ENCODE measurements around the gene IDI1. TPM values are rescaled to one million over a fixed set of nuclear protein-coding genes. Genes with fewer than 3 reads are reported as not detected.

Gene IDI1
- polyA plus RNA-seq, 4 donors: 37.8 to 79.5 (median 58.1) TPM

DNA sequence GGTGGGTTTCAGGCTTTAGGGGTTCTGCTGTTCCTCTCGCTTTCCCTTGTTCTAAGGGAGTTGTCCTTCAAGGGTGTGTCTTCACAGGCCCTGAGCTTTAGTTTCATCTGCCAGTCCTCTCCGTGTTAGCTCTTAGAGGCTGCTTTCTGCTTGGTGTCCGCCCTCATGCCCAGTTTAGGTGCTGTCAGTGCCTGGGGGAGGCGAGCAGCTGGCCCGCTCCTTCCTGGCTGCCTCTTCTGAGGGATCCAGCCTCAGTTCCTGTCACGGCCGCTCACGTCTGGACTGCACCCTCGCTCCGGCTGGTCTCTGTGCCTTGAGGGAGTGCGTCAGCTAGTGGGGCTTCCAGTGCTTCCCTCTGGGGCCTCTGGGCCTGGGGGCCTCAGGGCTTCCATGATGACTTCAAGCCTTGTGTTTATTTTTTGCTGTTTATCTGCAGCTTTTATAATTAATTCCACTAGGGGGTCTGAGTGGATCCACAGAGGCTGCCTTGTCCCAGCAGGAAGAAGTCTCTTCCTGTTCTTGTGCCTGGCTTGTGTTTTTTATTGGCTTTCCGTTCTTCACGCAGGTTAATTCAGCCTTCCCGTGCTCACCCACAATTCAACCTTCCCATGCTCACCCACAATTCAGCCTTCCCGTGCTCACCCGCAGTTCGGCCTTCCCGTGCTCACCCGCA lies 40.2 kb upstream of the IDI1 start:
- Histone ChIP-seq H3K4me3 (ENCODE audit: low read depth in 1 of 3, low read length in 3 of 3) (no peak overlapping the region), H3K4me1 (ENCODE audit: control insufficient read depth in 3 of 3, insufficient read depth in 2 of 3, low read depth in 1 of 3, low read length in 2 of 3) (no peaks in the 10 kb centered on the region), H3K27ac (ENCODE audit: low read depth in 1 of 3, low read length in 2 of 3) (no peak overlapping the region), H3K36me3 (ENCODE audit: control insufficient read depth in 3 of 3, insufficient read depth in 2 of 3, low read depth in 1 of 3, low read length in 3 of 3) (peaks cover 22 to 70% (median 25%) of the 10 kb centered on the region in 3 donors), H3K27me3 (ENCODE audit: control insufficient read depth in 3 of 3, insufficient read depth in 3 of 3, low read length in 3 of 3) (no peaks in the 10 kb centered on the region), H3K9me3 (ENCODE audit: control insufficient read depth in 2 of 2, insufficient read depth in 1 of 2, low read depth in 1 of 2, low read length in 1 of 2) (no peaks in the 10 kb centered on the region)
- DNase-seq (no peak), FAIRE-seq (no peak)
- WGBS, 3 donors: 86 to 92% (median 90%) methylated on average over 19 of the region's 19 CpGs

DNA sequence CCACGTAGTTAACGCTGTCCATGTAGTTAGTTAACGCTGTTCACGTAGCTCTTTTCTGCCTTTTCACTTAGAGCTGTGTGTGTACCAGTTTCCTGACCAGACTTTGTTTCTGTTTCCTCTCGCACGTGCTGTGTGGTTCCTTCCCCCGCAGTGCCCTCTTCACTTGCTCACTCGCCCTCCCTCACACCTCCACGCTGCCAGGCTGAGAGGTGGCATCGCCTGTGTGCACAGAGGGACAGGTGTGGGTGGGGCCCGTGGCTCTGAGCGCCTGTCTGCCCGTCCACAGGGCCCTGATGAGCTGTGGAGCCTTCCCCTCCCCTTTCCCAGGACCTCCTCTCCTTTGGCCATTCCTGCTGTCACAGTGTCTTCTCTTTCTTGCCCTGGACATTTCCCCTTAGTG lies 37.9 kb upstream of the IDI1 start:
- WGBS, 3 donors: 83 to 88% (median 84%) methylated on average over 13 of the region's 13 CpGs
- FAIRE-seq (no peak), DNase-seq (no peak)
- H3K27ac ChIP-seq (ENCODE audit: low read depth in 1 of 3, low read length in 2 of 3): no peak overlapping the region
- no peaks in the 10 kb centered on the region for H3K9me3 ChIP-seq (ENCODE audit: control insufficient read depth in 2 of 2, insufficient read depth in 1 of 2, low read depth in 1 of 2, low read length in 1 of 2)
- H3K4me1 ChIP-seq (ENCODE audit: control insufficient read depth in 3 of 3, insufficient read depth in 2 of 3, low read depth in 1 of 3, low read length in 2 of 3): no peaks in the 10 kb centered on the region
- peaks cover 20 to 69% (median 33%) of the 10 kb centered on the region in 3 donors for H3K36me3 ChIP-seq (ENCODE audit: control insufficient read depth in 3 of 3, insufficient read depth in 2 of 3, low read depth in 1 of 3, low read length in 3 of 3)
- no peaks in the 10 kb centered on the region for H3K27me3 ChIP-seq (ENCODE audit: control insufficient read depth in 3 of 3, insufficient read depth in 3 of 3, low read length in 3 of 3)
- H3K4me3 ChIP-seq (ENCODE audit: low read depth in 1 of 3, low read length in 3 of 3): no peak overlapping the region

DNA sequence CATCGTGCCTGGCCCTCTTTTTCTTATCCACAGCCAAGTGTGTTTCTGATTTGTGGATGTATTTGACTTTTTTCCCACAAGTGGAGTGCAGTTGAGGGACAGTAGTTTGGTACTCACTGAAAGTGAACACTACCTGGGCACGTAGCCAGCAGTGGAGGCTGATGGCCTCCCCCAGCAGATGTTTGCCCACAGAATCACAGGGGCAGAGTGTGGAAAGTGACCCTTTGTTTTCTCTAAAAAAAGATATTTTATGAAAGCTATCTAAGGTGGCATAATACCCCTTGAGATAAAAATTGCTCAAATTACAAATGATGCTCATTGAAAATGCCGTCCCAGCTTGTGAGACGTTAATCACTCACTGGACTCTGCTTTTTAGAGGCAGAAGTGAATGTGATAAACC lies 36.3 kb upstream of the IDI1 start:
- WGBS, 3 donors: 82 to 96% (median 93%) methylated on average over 4 of the region's 4 CpGs

DNA sequence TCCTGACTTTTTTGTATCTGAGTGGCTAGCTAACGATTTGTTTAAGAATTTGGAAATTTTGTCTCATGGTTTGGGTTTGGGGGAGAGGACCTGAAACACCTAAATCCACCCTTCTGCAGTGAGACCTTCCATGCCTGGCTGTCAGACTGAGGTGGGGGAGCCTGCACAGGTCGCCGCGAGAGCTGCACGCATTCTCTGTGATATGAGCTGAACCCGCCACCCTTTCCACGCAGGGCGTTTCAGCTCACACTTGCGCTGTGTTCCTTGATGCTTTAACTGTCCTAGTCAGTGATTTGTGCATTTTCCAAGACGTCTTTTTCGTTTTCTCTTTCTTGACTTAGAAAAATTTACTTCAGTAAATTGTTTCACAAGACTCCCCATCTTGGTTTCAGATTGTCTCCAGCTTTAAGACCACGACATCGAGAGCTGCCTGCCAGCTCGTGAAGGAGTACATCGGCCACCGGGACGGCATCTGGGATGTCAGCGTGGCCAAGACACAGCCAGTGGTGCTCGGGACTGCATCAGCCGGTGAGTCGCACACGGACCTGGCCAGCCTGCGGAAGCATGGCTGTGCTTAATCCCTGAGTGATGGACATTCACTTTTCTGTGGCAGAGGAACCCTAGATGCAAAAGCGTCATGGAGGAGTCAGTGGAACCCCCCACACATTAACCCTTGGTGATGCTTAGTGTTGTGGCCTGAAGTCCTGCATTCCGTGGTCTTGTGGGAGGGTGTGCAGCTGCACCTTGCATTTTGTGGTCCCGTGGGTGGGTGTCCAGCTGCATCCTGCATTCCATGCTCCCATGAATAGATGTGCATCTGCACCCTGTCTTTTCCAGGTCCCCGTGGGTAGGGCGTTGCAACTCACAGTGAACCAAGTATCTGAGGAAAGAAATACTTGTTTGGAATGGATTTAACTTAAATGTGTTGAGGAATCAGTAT lies 35.4 kb upstream of the IDI1 start:
- 95 to 98% (median 97%) methylated on average over 28 of the region's 28 CpGs for WGBS, 3 donors

More for the DNA sequence above, 36.3 kb upstream of the IDI1 start:
- Histone ChIP-seq H3K27ac (ENCODE audit: low read depth in 1 of 3, low read length in 2 of 3) (no peak overlapping the region), H3K36me3 (ENCODE audit: control insufficient read depth in 3 of 3, insufficient read depth in 2 of 3, low read depth in 1 of 3, low read length in 3 of 3) (peaks cover 18 to 62% (median 33%) of the 10 kb centered on the region in 3 donors), H3K9me3 (ENCODE audit: control insufficient read depth in 2 of 2, insufficient read depth in 1 of 2, low read depth in 1 of 2, low read length in 1 of 2) (no peaks in the 10 kb centered on the region), H3K27me3 (ENCODE audit: control insufficient read depth in 3 of 3, insufficient read depth in 3 of 3, low read length in 3 of 3) (no peaks in the 10 kb centered on the region), H3K4me3 (ENCODE audit: low read depth in 1 of 3, low read length in 3 of 3) (no peak overlapping the region), H3K4me1 (ENCODE audit: control insufficient read depth in 3 of 3, insufficient read depth in 2 of 3, low read depth in 1 of 3, low read length in 2 of 3) (no peaks in the 10 kb centered on the region)
- FAIRE-seq (no peak), DNase-seq (no peak)

DNA sequence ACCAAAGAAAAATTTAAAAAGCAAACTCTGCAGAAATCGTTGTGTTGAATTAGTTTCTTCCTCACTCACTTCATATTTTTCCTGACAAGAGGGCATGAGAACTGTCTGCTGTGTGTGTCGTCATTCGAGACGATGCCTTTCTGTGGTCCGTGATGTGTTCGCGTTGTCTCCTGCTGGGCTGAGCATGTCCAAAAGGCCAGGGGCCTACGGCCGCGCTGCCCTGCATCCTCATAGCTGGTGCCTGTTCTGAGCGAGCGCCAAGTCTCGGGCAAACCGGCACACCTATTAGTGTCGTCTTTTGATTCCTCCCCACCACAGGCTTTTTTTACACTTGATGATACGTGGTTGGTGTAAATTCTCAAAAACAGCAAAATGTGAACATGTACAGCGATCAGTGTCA lies 34.7 kb upstream of the IDI1 start:
- peaks cover 15 to 55% (median 29%) of the 10 kb centered on the region in 3 donors for H3K36me3 ChIP-seq (ENCODE audit: control insufficient read depth in 3 of 3, insufficient read depth in 2 of 3, low read depth in 1 of 3, low read length in 3 of 3)
- H3K27ac ChIP-seq (ENCODE audit: low read depth in 1 of 3, low read length in 2 of 3): no peak overlapping the region
- peaks cover 0 to under 1% of the 10 kb centered on the region in 2 donors for H3K9me3 ChIP-seq (ENCODE audit: control insufficient read depth in 2 of 2, insufficient read depth in 1 of 2, low read depth in 1 of 2, low read length in 1 of 2)
- FAIRE-seq (no peak), DNase-seq (no peak)
- H3K4me1 ChIP-seq (ENCODE audit: control insufficient read depth in 3 of 3, insufficient read depth in 2 of 3, low read depth in 1 of 3, low read length in 2 of 3): no peaks in the 10 kb centered on the region
- no peaks in the 10 kb centered on the region for H3K27me3 ChIP-seq (ENCODE audit: control insufficient read depth in 3 of 3, insufficient read depth in 3 of 3, low read length in 3 of 3)
- no peak overlapping the region for H3K4me3 ChIP-seq (ENCODE audit: low read depth in 1 of 3, low read length in 3 of 3)
- WGBS, 3 donors: 94 to 96% (median 96%) methylated on average over 17 of the region's 17 CpGs

More for the DNA sequence above, 35.4 kb upstream of the IDI1 start:
- no peak for DNase-seq
- Histone ChIP-seq H3K27me3 (ENCODE audit: control insufficient read depth in 3 of 3, insufficient read depth in 3 of 3, low read length in 3 of 3) (no peaks in the 10 kb centered on the region), H3K36me3 (ENCODE audit: control insufficient read depth in 3 of 3, insufficient read depth in 2 of 3, low read depth in 1 of 3, low read length in 3 of 3) (peaks cover 17 to 60% (median 32%) of the 10 kb centered on the region in 3 donors), H3K9me3 (ENCODE audit: control insufficient read depth in 2 of 2, insufficient read depth in 1 of 2, low read depth in 1 of 2, low read length in 1 of 2) (no peaks in the 10 kb centered on the region), H3K27ac (ENCODE audit: low read depth in 1 of 3, low read length in 2 of 3) (no peak overlapping the region), H3K4me3 (ENCODE audit: low read depth in 1 of 3, low read length in 3 of 3) (no peak overlapping the region), H3K4me1 (ENCODE audit: control insufficient read depth in 3 of 3, insufficient read depth in 2 of 3, low read depth in 1 of 3, low read length in 2 of 3) (no peaks in the 10 kb centered on the region)
- no peak for FAIRE-seq

DNA sequence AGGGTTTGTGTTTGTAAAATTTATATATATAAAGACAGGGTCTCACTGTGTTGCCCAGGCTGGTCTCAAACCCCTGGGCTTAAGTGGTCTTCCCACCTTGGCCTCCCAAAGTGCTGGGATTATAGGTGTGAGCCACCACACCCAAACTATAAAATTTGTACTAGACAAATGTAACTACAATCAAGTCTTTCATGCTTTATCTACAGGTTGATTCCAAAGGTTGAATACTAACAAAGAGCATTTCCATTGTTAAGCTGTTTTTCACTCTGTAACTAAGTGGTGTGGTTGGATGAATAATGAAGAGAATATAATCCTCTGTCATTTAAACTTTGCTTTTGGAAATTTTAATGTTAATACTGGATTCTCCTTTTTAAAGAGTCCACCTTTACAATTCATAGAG lies 29.7 kb upstream of the IDI1 start:
- Histone ChIP-seq H3K36me3 (ENCODE audit: control insufficient read depth in 3 of 3, insufficient read depth in 2 of 3, low read depth in 1 of 3, low read length in 3 of 3) (peaks cover 5 to 40% (median 13%) of the 10 kb centered on the region in 3 donors), H3K4me1 (ENCODE audit: control insufficient read depth in 3 of 3, insufficient read depth in 2 of 3, low read depth in 1 of 3, low read length in 2 of 3) (no peaks in the 10 kb centered on the region), H3K9me3 (ENCODE audit: control insufficient read depth in 2 of 2, insufficient read depth in 1 of 2, low read depth in 1 of 2, low read length in 1 of 2) (peaks cover 0 to 2% of the 10 kb centered on the region in 2 donors), H3K27ac (ENCODE audit: low read depth in 1 of 3, low read length in 2 of 3) (peak overlapping the region in 1 of 3 donors; percentile 22), H3K27me3 (ENCODE audit: control insufficient read depth in 3 of 3, insufficient read depth in 3 of 3, low read length in 3 of 3) (no peaks in the 10 kb centered on the region), H3K4me3 (ENCODE audit: low read depth in 1 of 3, low read length in 3 of 3) (no peak overlapping the region)
- FAIRE-seq (no peak), DNase-seq (peak; percentile 35 to 75)

DNA sequence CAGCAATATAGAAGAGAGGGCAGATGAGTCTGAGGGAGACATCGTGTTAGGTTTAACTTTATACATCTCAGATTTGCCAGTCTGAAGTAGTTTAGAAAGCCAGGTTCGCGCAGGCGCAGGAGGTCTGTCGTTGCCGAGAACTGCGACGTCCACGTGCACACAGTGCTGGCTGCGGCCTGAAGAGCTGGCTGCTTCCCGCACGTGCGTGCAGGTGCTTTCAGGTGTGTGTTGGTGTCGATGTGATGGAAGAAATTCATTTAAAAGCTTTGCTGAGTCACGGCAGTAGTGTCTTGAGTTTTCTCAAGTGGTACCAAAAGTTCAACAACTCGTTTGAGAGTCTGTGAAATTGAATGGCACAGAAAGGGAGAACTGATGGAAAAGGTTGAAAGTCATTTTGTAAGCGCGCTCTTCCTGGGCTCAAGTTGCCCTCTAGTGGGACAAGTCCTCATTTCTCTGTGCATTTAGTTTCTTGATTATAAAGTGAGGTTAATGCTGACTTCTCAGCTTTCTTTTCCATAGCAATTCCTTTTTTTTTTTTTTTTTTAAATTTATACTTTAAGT lies 25.9 kb upstream of the IDI1 start:
- Histone ChIP-seq H3K27ac (ENCODE audit: low read depth in 1 of 3, low read length in 2 of 3) (no peak overlapping the region), H3K4me3 (ENCODE audit: low read depth in 1 of 3, low read length in 3 of 3) (no peak overlapping the region), H3K9me3 (ENCODE audit: control insufficient read depth in 2 of 2, insufficient read depth in 1 of 2, low read depth in 1 of 2, low read length in 1 of 2) (peaks cover 0 to 2% of the 10 kb centered on the region in 2 donors), H3K36me3 (ENCODE audit: control insufficient read depth in 3 of 3, insufficient read depth in 2 of 3, low read depth in 1 of 3, low read length in 3 of 3) (peaks cover 6 to 31% (median 9%) of the 10 kb centered on the region in 3 donors), H3K4me1 (ENCODE audit: control insufficient read depth in 3 of 3, insufficient read depth in 2 of 3, low read depth in 1 of 3, low read length in 2 of 3) (no peaks in the 10 kb centered on the region), H3K27me3 (ENCODE audit: control insufficient read depth in 3 of 3, insufficient read depth in 3 of 3, low read length in 3 of 3) (no peaks in the 10 kb centered on the region)
- 85 to 91% (median 90%) methylated on average over 18 of the region's 18 CpGs for WGBS, 3 donors
- DNase-seq (peak in 1 of 2 donors; percentile 17), FAIRE-seq (no peak)

DNA sequence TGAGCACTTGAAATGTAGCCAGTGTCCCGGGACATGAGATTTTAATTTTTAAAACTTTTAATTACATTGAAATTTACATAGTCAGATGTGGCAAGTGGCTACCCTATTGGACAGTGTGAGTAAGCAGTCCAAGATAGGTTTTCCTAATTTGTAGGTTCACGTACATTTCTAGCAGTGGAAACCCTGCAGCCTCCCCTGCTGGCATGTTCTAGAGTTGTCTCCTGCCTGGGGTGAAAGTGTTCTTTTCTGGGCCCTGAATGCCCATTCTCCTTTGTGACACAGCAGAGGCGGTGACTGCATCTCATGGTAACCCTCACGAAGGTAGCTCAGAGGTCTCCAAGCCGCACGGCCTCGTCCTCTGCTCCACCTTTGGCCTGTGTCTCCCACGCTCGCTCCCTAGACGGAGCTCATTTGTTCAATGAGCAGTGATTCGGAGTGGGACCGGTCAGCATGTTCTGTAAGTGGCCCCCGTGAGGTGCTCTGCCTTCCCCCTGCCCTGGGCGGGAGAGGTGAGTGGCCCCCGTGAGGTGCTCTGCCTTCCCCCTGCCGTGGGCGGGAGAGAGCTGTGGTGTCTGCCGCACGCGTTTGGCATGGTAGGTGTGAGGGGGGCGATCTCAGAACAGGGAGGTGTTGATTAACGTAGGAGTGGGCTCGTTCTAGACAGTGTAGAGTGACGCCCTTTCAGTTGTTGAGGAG lies 25.3 kb upstream of the IDI1 start:
- no peaks in the 10 kb centered on the region for H3K27me3 ChIP-seq (ENCODE audit: control insufficient read depth in 3 of 3, insufficient read depth in 3 of 3, low read length in 3 of 3)
- H3K4me3 ChIP-seq (ENCODE audit: low read depth in 1 of 3, low read length in 3 of 3): no peak overlapping the region
- H3K9me3 ChIP-seq (ENCODE audit: control insufficient read depth in 2 of 2, insufficient read depth in 1 of 2, low read depth in 1 of 2, low read length in 1 of 2): peaks cover 0 to 2% of the 10 kb centered on the region in 2 donors
- peaks cover 6 to 27% (median 9%) of the 10 kb centered on the region in 3 donors for H3K36me3 ChIP-seq (ENCODE audit: control insufficient read depth in 3 of 3, insufficient read depth in 2 of 3, low read depth in 1 of 3, low read length in 3 of 3)
- no peak for FAIRE-seq
- DNase-seq: no peak
- whole genome bisulfite sequencing, 3 donors: 94 to 95% (median 94%) methylated on average over 24 of the region's 24 CpGs
- H3K4me1 ChIP-seq (ENCODE audit: control insufficient read depth in 3 of 3, insufficient read depth in 2 of 3, low read depth in 1 of 3, low read length in 2 of 3): no peaks in the 10 kb centered on the region
- H3K27ac ChIP-seq (ENCODE audit: low read depth in 1 of 3, low read length in 2 of 3): no peak overlapping the region
